Glutamatergic neuron (in vitro differentiated cells): Measurements from ENCODE around the gene NEGR1. TPM values are rescaled to one million over a fixed set of nuclear protein-coding genes. Genes with fewer than 3 reads are reported as not detected.
A peak's percentile ranks its signal among the peaks of the same experiment; 100 is the strongest.

ENCODE experiments used
- DNase-seq: peaks from one replicate; pipeline ENCODE4 v3.0.0; 2022
- H3K27ac Mint-ChIP-seq: one replicate; pipeline ENCODE4 v1.8.0; 2020; ENCODE audit warnings: mild to moderate bottlenecking, mixed read lengths, inconsistent platforms; ENCODE audit not compliant: unreplicated experiment
- H3K27me3 Mint-ChIP-seq: one replicate; pipeline ENCODE4 v1.8.0; 2020; ENCODE audit warnings: mild to moderate bottlenecking, moderate library complexity, mixed read lengths, inconsistent platforms; ENCODE audit not compliant: unreplicated experiment
- H3K36me3 Mint-ChIP-seq: one replicate; pipeline ENCODE4 v1.8.0; 2020; ENCODE audit warnings: mild to moderate bottlenecking, mixed read lengths, inconsistent platforms; ENCODE audit not compliant: unreplicated experiment
- H3K4me1 Mint-ChIP-seq: one replicate; pipeline ENCODE4 v1.8.0; 2020; ENCODE audit warnings: mild to moderate bottlenecking, low read depth, mixed read lengths, inconsistent platforms; ENCODE audit not compliant: unreplicated experiment
- H3K4me3 Mint-ChIP-seq: one replicate; pipeline ENCODE4 v1.8.0; 2020; ENCODE audit warnings: mild to moderate bottlenecking, mixed read lengths, inconsistent platforms; ENCODE audit not compliant: unreplicated experiment
- H3K9me3 Mint-ChIP-seq: one replicate; pipeline ENCODE4 v1.8.0; 2020; ENCODE audit warnings: mild to moderate bottlenecking, moderate library complexity, mixed read lengths, inconsistent platforms; ENCODE audit not compliant: unreplicated experiment
- CTCF ChIP-seq: fragments of 200-600 bp; sonication (generic); IDR thresholded peaks from one replicate; pipeline ENCODE4 v1.5.0; 2021; ENCODE audit not compliant: partially characterized antibody, unreplicated experiment
- total RNA-seq: library from RNA; stranded (reverse); fragmentation: NEBNext Ultra II Directional; extraction: Animal tissue kit (Norgen Biotek cat#: 25700); gene quantifications from one replicate; pipeline ENCODE4 v1.2.1, GENCODE V29; 2021; ENCODE audit not compliant: unreplicated experiment

NEGR1 gene
- total RNA-seq, 1 donor from 2014 or later, result 0.51 TPM

- DNase-seq, result no peak
- peak overlapping the region; percentile 53 for H3K27ac Mint-ChIP-seq
- TF ChIP-seq CTCF, result no peak
Measured at GRCh38 chr1:71641903-71642302, 640.4 kb downstream of the NEGR1 start.

GRCh38 chr1:71640998-71641397, 641.3 kb downstream of the NEGR1 start:
- no peaks in the 10 kb centered on the region for H3K9me3 Mint-ChIP-seq
- TF ChIP-seq CTCF, result no peak
- no peaks in the 10 kb centered on the region for H3K36me3 Mint-ChIP-seq
- H3K27me3 Mint-ChIP-seq, result peaks cover 2% of the 10 kb centered on the region
- DNase-seq, result peak; percentile 15
- H3K27ac Mint-ChIP-seq, result peak overlapping the region; percentile 53
- H3K4me1 Mint-ChIP-seq, result peaks cover 22% of the 10 kb centered on the region
- no peak overlapping the region for H3K4me3 Mint-ChIP-seq

More at GRCh38 chr1:71641903-71642302, 640.4 kb downstream of the NEGR1 start:
- Mint-ChIP-seq H3K4me3 (no peak overlapping the region), H3K4me1 (peaks cover 22% of the 10 kb centered on the region), H3K27me3 (peaks cover 2% of the 10 kb centered on the region), H3K36me3 (no peaks in the 10 kb centered on the region), H3K9me3 (no peaks in the 10 kb centered on the region)

- H3K9me3 Mint-ChIP-seq, result no peaks in the 10 kb centered on the region
- peaks cover 3% of the 10 kb centered on the region for H3K27me3 Mint-ChIP-seq
- H3K4me1 Mint-ChIP-seq, result peaks cover 22% of the 10 kb centered on the region
- no peak for DNase-seq
- no peak overlapping the region for H3K27ac Mint-ChIP-seq
- no peak for TF ChIP-seq CTCF
- no peaks in the 10 kb centered on the region for H3K36me3 Mint-ChIP-seq
- H3K4me3 Mint-ChIP-seq, result no peak overlapping the region
Measured at GRCh38 chr1:71640116-71640515, 642.2 kb downstream of the NEGR1 start.

GRCh38 chr1:71638081-71638766, 644.1 kb downstream of the NEGR1 start:
- peaks cover 3% of the 10 kb centered on the region for H3K27me3 Mint-ChIP-seq
- no peak overlapping the region for H3K27ac Mint-ChIP-seq
- no peak for TF ChIP-seq CTCF
- no peak for DNase-seq
- H3K36me3 Mint-ChIP-seq, result no peaks in the 10 kb centered on the region
- peaks cover 22% of the 10 kb centered on the region for H3K4me1 Mint-ChIP-seq
- H3K9me3 Mint-ChIP-seq, result peaks cover 2% of the 10 kb centered on the region
- H3K4me3 Mint-ChIP-seq, result no peak overlapping the region

- H3K4me3 Mint-ChIP-seq, result no peak overlapping the region
- H3K9me3 Mint-ChIP-seq, result peaks cover 2% of the 10 kb centered on the region
- H3K27ac Mint-ChIP-seq, result no peak overlapping the region
- no peak for TF ChIP-seq CTCF
- DNase-seq, result no peak
- no peaks in the 10 kb centered on the region for H3K36me3 Mint-ChIP-seq
- peaks cover 13% of the 10 kb centered on the region for H3K4me1 Mint-ChIP-seq
- H3K27me3 Mint-ChIP-seq, result peaks cover 3% of the 10 kb centered on the region
Measured at GRCh38 chr1:71635568-71635967, 646.8 kb downstream of the NEGR1 start.
